K562 (cell line): ENCODE measurements around the gene NUDT1. TPM values are rescaled to one million over a fixed set of nuclear protein-coding genes. Genes with fewer than 3 reads are reported as not detected.

Experiments used
- AFF4 ChIP-seq: sonication (generic); formaldehyde crosslinking; IDR thresholded peaks from 2 replicates; pipeline ENCODE4 v1.8.0; 2023; ENCODE audit warnings: mild to moderate bottlenecking, missing genetic modification reagents
- CHD2 ChIP-seq: IDR thresholded peaks from 2 replicates; pipeline ENCODE4 v1.6.1; 2011; ENCODE audit warnings: low read depth, low read length
- CTBP1 ChIP-seq: fragments of 450-650 bp; IDR thresholded peaks from 2 replicates; pipeline ENCODE4 v1.6.1; 2016; ENCODE audit warnings: borderline replicate concordance
- ELK1 ChIP-seq: sonication (generic); formaldehyde crosslinking; IDR thresholded peaks from 2 replicates; pipeline ENCODE4 v1.8.1; 2022; ENCODE audit warnings: missing genetic modification reagents
- EP400 ChIP-seq: fragments of 450-650 bp; IDR thresholded peaks from 2 replicates; pipeline ENCODE4 v1.6.1; 2017; ENCODE audit warnings: antibody characterized with exemption, mild to moderate bottlenecking, moderate library complexity
- GTF2B ChIP-seq: IDR thresholded peaks from 2 replicates; pipeline ENCODE4 v1.6.1; 2011; ENCODE audit not compliant: insufficient read length; ENCODE audit errors: extremely low read depth
- GTF2E2 ChIP-seq: fragments of 200-800 bp; sonication (Bioruptor generic); IDR thresholded peaks from 2 replicates; pipeline ENCODE4 v1.6.1; 2016; ENCODE audit warnings: missing genetic modification characterization, missing compliant biosample characterization
- HEY1 ChIP-seq: fragments of 250-450 bp; sonication (Bioruptor Pico); IDR thresholded peaks from 2 replicates; pipeline ENCODE4 v1.5.0; 2020; ENCODE audit warnings: mild to moderate bottlenecking, moderate library complexity, borderline replicate concordance
- MBD2 ChIP-seq: sonication (generic); IDR thresholded peaks from 2 replicates; pipeline ENCODE4 v1.6.1; 2016; ENCODE audit warnings: low read depth, borderline replicate concordance
- SMARCE1 ChIP-seq: fragments of 450-650 bp; IDR thresholded peaks from 2 replicates; pipeline ENCODE4 v1.7.1; 2016; ENCODE audit warnings: mild to moderate bottlenecking
- SPI1 ChIP-seq: IDR thresholded peaks from 2 replicates; pipeline ENCODE4 v1.6.1; 2011; ENCODE audit warnings: low read depth, low read length, control low read depth, borderline replicate concordance
- YBX1 ChIP-seq: fragments of 450-650 bp; IDR thresholded peaks from 2 replicates; pipeline ENCODE4 v1.7.1; 2016; ENCODE audit warnings: mild to moderate bottlenecking
- ZBTB7A ChIP-seq: IDR thresholded peaks from 2 replicates; pipeline ENCODE4 v1.6.1; 2011; ENCODE audit warnings: low read depth, mild to moderate bottlenecking, low read length, moderate library complexity, borderline replicate concordance; ENCODE audit not compliant: control insufficient read depth
- ZFP91 ChIP-seq: sonication (generic); formaldehyde crosslinking; IDR thresholded peaks from 2 replicates; pipeline ENCODE4 v1.8.0; 2022; ENCODE audit warnings: mild to moderate bottlenecking, missing genetic modification reagents
- ZNF398 ChIP-seq: fragments of 250-450 bp; sonication (Bioruptor Pico); IDR thresholded peaks from 2 replicates; pipeline ENCODE4 v1.8.0; 2021; ENCODE audit warnings: moderate library complexity, mild to moderate bottlenecking, inconsistent platforms
- ZSCAN32 ChIP-seq: fragments of 450-650 bp; formaldehyde crosslinking; IDR thresholded peaks from 2 replicates; pipeline ENCODE4 v1.4.0; 2020; ENCODE audit warnings: mild to moderate bottlenecking, moderate library complexity
- polyA plus RNA-seq, 8 experiments: library from polyadenylated mRNA; depleted of rRNA in 4 of 8; stranded (reverse) in 5 of 8; unstranded in 3 of 8; fragments of >200 nt; fragmentation: Nextera tagmentation in 2 of 8; fragmentation: Illumina TruSeq in 1 of 8; extraction: Ambion mirVana in 2 of 8; extraction: Trizol in 1 of 8; gene quantifications; 2 replicates each; pipeline versions ENCODE4 v1.2.1 to v1.2.3, GENCODE V29; 2011 to 2014; ENCODE audit warnings: inconsistent platforms in 1 of 8, missing spikeins in 1 of 8
- total RNA-seq, 7 experiments: library from RNA; depleted of rRNA in 6 of 7; stranded (reverse); fragments of >200 nt in 6 of 7; fragmentation: Illumina TruSeq in 2 of 7; extraction: Trizol in 2 of 7; gene quantifications; 2 replicates each; pipeline versions ENCODE4 v1.2.1 to v1.2.3, GENCODE V29; 2011 to 2021; ENCODE audit warnings: low replicate concordance in 1 of 7

Gene NUDT1
- total and polyA plus RNA-seq, 9 of the 15 experiments (the other 6 are each of a cell fraction or from before 2014, with no cell fraction given), result 5.3 to 73.3 (median 29.6) TPM

GRCh38 chr7:2241580-2242540 is at the start of gene NUDT1, which contains the start of gene MRM2 (continued):
- TF ChIP-seq AFF4 (CRISPR knock-in tag), result peak; percentile 71; the same call in 1 of the 2 replicates
- no peak for TF ChIP-seq ZSCAN32 (CRISPR knock-in tag)
- no peak for TF ChIP-seq ELK1 (CRISPR knock-in tag)
- TF ChIP-seq GTF2B, result no peak
- 0 out of 2 replicates have a peak, but pooled peaks have one; percentile 14 for TF ChIP-seq SPI1
- no peak for TF ChIP-seq SMARCE1
- peak; percentile 57 for TF ChIP-seq CTBP1
- TF ChIP-seq ZNF398, result no peak
- TF ChIP-seq EP400, result peak; percentile 94
- no peak for TF ChIP-seq HEY1
- peak; percentile 57; the same call in 1 of the 2 replicates for TF ChIP-seq ZBTB7A
- TF ChIP-seq MBD2, result peak; percentile 60
- TF ChIP-seq CHD2, result no peak
- TF ChIP-seq GTF2E2, result peak; percentile 93
- TF ChIP-seq ZFP91, result no peak
- no peak for TF ChIP-seq YBX1
